Upper lobe of right lung (tissue), 1 donor: ENCODE results near the gene CAPN7. TPM values are rescaled to one million over a fixed set of nuclear protein-coding genes. Genes with fewer than 3 reads are reported as not detected.

Experiments
- ATAC-seq: fragments of 200-7000 bp; cut with Tn5 transposase; one replicate; pipeline ENCODE4 v1.9.1; 2020; ENCODE audit warnings: mild to moderate bottlenecking, moderate library complexity
- DNase-seq: peaks from one replicate; pipeline ENCODE4 v3.0.0-alpha.2; 2020
- H3K27ac ChIP-seq: fragments of 200-600 bp; one replicate; pipeline ENCODE4 v1.8.0; 2022
- H3K27me3 ChIP-seq: fragments of 200-600 bp; one replicate; pipeline ENCODE4 v1.8.0; 2022; ENCODE audit warnings: mild to moderate bottlenecking
- H3K36me3 ChIP-seq: fragments of 200-600 bp; one replicate; pipeline ENCODE4 v1.8.0; 2022
- H3K4me1 ChIP-seq: fragments of 200-600 bp; one replicate; pipeline ENCODE4 v1.8.0; 2022
- H3K4me3 ChIP-seq: fragments of 200-600 bp; one replicate; pipeline ENCODE4 v1.8.0; 2022; ENCODE audit warnings: mild to moderate bottlenecking
- H3K9me3 ChIP-seq: fragments of 200-600 bp; one replicate; pipeline ENCODE4 v1.8.0; 2022
- CTCF ChIP-seq: fragments of 200-600 bp; IDR thresholded peaks from one replicate; pipeline ENCODE4 v1.8.0; 2022; ENCODE audit warnings: antibody characterized with exemption
- intact Hi-C: fragments of 100-400 bp; cut with DNase I; formaldehyde crosslinking; loops from one replicate; pipeline ENCODE4 v1.11.0; 2022
- total RNA-seq: library from RNA; stranded (reverse); fragmentation: NEBNext Ultra II Directional; extraction: Animal tissue kit (Norgen Biotek cat#: 25700); gene quantifications from one replicate; pipeline ENCODE4 v1.2.1, GENCODE V29; 2021
- donor health status: DM: no; HTN: yes; CAD: no; lungs with severe emphysema.

Gene CAPN7
- total RNA-seq, 1 donor from 2014 or later = 45.1 TPM

GRCh38 chr3:15272426-15273196 lies 66.6 kb downstream of the CAPN7 start:
- no peaks in the 10 kb centered on the region for H3K9me3 ChIP-seq
- ATAC-seq (no peak), DNase-seq (no peak)
- H3K27me3 ChIP-seq = no peaks in the 10 kb centered on the region
- no peak overlapping the region for H3K4me3 ChIP-seq
- H3K4me1 ChIP-seq = peaks cover 52% of the 10 kb centered on the region
- no peak for TF ChIP-seq CTCF
- peak overlapping the region; percentile 28 for H3K27ac ChIP-seq
- peaks cover 5% of the 10 kb centered on the region for H3K36me3 ChIP-seq
- intact Hi-C loops = no loop called here

GRCh38 chr3:15273227-15273626 lies 67.2 kb downstream of the CAPN7 start:
- intact Hi-C loops = no loop called here
- Histone ChIP-seq H3K27me3 (no peaks in the 10 kb centered on the region), H3K36me3 (peaks cover 5% of the 10 kb centered on the region), H3K27ac (peak overlapping the region; percentile 14), H3K4me1 (peaks cover 49% of the 10 kb centered on the region), H3K4me3 (no peak overlapping the region), H3K9me3 (no peaks in the 10 kb centered on the region)
- peak; percentile 5 for ATAC-seq
- no peak for TF ChIP-seq CTCF
- no peak for DNase-seq

- Histone ChIP-seq H3K27me3 (no peaks in the 10 kb centered on the region), H3K4me3 (no peak overlapping the region), H3K4me1 (peaks cover 21% of the 10 kb centered on the region), H3K9me3 (no peaks in the 10 kb centered on the region), H3K27ac (no peak overlapping the region), H3K36me3 (no peaks in the 10 kb centered on the region)
- intact Hi-C loops = no loop called here
- TF ChIP-seq CTCF = no peak
- ATAC-seq (no peak), DNase-seq (no peak)
Measured at GRCh38 chr3:15276028-15276724, 70.1 kb downstream of the CAPN7 start.

- intact Hi-C loops = no loop called here
- H3K4me3 ChIP-seq = no peak overlapping the region
Measured at GRCh38 chr3:15277861-15278500, 71.9 kb downstream of the CAPN7 start.

GRCh38 chr3:15279205-15279604 lies 73.2 kb downstream of the CAPN7 start:
- Histone ChIP-seq H3K4me1 (peaks cover 5% of the 10 kb centered on the region), H3K36me3 (no peaks in the 10 kb centered on the region), H3K27me3 (no peaks in the 10 kb centered on the region), H3K9me3 (no peaks in the 10 kb centered on the region), H3K4me3 (no peak overlapping the region), H3K27ac (no peak overlapping the region)
- ATAC-seq (no peak), DNase-seq (no peak)
- intact Hi-C loops = no loop called here
- no peak for TF ChIP-seq CTCF

More at GRCh38 chr3:15277861-15278500, 71.9 kb downstream of the CAPN7 start:
- Histone ChIP-seq H3K27ac (no peak overlapping the region), H3K27me3 (no peaks in the 10 kb centered on the region), H3K4me1 (peaks cover 5% of the 10 kb centered on the region), H3K9me3 (no peaks in the 10 kb centered on the region), H3K36me3 (no peaks in the 10 kb centered on the region)
- DNase-seq (no peak), ATAC-seq (no peak)
- no peak for TF ChIP-seq CTCF
